HG03460 (cell line): ENCODE data around the gene RSPO1.

Source experiments
- ATAC-seq: cut with Tn5 transposase; IDR thresholded peaks from one replicate; pipeline ENCODE4 v1.9.1; 2021; ENCODE audit not compliant: unreplicated experiment

The RSPO1 gene

GRCh38 chr1:37574834-37575480, 59.7 kb downstream of the RSPO1 start:
- no peak for ATAC-seq

DNA sequence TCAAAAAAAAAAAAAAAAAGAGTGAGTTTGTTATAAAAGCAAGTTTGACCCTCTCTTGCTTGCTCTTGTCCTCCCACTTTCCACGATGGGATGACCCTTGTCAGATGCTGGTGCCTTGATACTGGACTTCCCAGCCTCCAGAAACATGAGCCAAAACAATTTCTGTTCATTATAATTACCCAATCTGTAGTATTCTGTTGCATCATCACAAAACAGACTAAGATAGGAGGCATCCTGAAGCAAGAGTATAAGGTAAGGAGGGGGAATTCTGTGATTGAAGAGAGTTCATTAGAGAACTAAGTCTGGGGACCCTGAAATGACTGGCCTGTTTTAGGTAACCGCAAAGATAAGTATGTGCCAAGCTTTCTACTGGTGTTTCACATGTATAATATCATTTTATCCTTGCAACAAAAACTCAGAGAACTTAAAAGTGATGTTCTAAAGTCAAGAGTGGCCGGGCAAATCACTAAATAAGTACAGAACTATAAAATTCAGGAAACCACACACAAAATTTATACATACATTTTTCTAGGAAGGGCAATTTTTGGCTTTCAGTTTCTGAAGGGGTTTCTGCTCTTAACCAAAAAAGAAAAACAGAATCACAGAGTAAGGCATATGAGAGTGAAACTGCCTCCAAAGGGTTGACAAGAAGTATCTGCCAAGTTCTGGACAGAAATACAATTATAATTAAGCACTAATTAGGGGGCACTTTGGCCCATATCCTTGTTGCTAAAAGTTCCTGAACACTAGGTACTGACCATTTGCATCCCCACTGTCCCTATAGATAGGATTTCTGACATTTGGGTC, 64.0 kb downstream of the RSPO1 start:
- no peak for ATAC-seq

- no peak for ATAC-seq
Measured at GRCh38 chr1:37567023-37567422, 67.7 kb downstream of the RSPO1 start.

DNA sequence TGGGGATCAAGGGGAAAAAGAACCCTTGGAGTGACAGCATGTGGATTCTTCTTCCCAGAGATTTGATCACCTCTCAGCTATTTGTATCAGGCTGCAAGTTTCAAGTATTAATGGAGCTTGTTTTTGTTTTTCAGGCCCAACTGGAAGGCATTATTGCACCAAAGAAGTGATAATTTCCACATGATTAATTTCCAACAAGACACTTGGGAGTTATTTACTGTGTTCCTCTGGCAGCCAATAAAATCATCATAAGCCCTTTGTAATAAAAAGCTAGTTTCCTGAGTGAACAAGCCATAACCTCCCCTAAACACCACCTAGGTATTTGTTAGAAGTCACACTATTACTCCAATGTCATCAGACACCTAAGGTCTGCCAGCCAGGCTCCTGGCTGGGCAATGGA, 69.8 kb downstream of the RSPO1 start:
- ATAC-seq, result no peak

DNA sequence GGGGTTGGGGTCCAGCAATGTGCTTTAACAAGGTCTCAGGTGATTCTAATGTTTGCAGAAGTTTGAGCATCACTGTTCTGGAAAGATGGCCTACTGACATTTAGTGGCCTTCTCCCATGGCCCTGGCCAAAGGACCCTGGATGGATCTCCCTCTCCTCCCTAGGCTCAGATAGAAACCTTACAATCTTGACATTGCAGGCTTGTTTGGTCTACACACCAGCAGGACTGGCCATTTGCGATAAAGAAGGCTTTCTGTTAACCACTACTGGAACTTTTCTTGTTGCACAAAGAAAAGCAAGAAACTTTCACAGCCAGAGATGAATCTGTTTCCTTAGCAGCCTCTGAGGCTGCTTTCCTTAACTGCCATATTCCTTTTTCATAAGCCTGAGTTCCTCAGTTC, 71.7 kb downstream of the RSPO1 start:
- no peak for ATAC-seq
